ENCODE data around the gene SLC25A27.

Gene SLC25A27

GRCh38 chr6:46715141-46715540 lies 62.4 kb downstream of the SLC25A27 start:
- DNase-seq (ENCODE audit: low spot score) = peak; percentile 52

DNA sequence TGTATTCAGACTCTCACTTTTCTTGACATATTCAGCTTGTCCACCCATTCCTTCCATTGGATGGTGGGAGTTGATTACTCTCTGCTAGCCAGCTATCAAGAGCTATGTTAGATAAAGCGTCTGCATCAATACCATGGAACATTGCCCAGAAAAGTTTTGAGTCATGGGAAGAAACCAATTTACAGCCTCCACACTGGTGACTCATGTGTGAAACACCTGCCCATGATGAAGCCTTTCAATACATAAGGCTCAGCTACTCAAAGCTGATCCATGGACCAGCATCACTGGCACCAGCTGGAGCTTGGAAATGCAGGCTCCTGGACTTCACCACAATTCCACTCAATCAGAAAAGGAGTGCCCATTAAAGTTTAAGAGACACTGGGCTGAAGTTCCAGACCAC lies 66.3 kb downstream of the SLC25A27 start:
- peak; percentile 77 for DNase-seq (ENCODE audit: low spot score)

- DNase-seq (ENCODE audit: low spot score) = no peak
Observed at GRCh38 chr6:46720401-46720800, 67.6 kb downstream of the SLC25A27 start.
